Liver (tissue), 9 donors: ENCODE measurements around the gene IRGQ. TPM values are rescaled to one million over a fixed set of nuclear protein-coding genes. Genes with fewer than 3 reads are reported as not detected.

ENCODE experiments used
- DNase-seq: peaks from one replicate; pipeline ENCODE4 v3.0.0-alpha.2; 2017; ENCODE audit warnings: low spot score
- H3K27ac ChIP-seq, 2 donors: one replicate each; pipeline ENCODE4 v1.7.0; 2013; ENCODE audit warnings: inconsistent platforms in 2 of 2, low read length in 2 of 2, control low read depth in 1 of 2, low read depth in 1 of 2, mild to moderate bottlenecking in 1 of 2
- H3K27me3 ChIP-seq, 4 donors: one replicate each; pipeline versions ENCODE4 v1.6.1 to v1.7.0; 2013; ENCODE audit warnings: low read length in 3 of 4, inconsistent platforms in 1 of 4, mild to moderate bottlenecking in 1 of 4, moderate library complexity in 1 of 4; ENCODE audit not compliant: control insufficient read depth in 4 of 4, insufficient read depth in 4 of 4
- H3K36me3 ChIP-seq, 4 donors: one replicate each; pipeline versions ENCODE4 v1.6.1 to v1.7.0; 2013; ENCODE audit warnings: low read length in 3 of 4, mild to moderate bottlenecking in 3 of 4, low read depth in 1 of 4, moderate library complexity in 1 of 4; ENCODE audit not compliant: control insufficient read depth in 4 of 4, insufficient read depth in 3 of 4
- H3K4me1 ChIP-seq, 4 donors: one replicate each; pipeline versions ENCODE4 v1.6.1 to v1.7.0; 2013; ENCODE audit warnings: low read length in 3 of 4, mild to moderate bottlenecking in 3 of 4, moderate library complexity in 1 of 4; ENCODE audit not compliant: control insufficient read depth in 4 of 4, insufficient read depth in 4 of 4
- H3K4me3 ChIP-seq, 3 donors: one replicate each; pipeline versions ENCODE4 v1.6.1 to v1.7.0; 2013; ENCODE audit warnings: low read length in 3 of 3, control low read depth in 1 of 3, low read depth in 1 of 3, mild to moderate bottlenecking in 1 of 3
- H3K9ac ChIP-seq, 2 donors: one replicate each; pipeline ENCODE4 v1.7.0; 2013; ENCODE audit warnings: low read length in 2 of 2, mild to moderate bottlenecking in 2 of 2, moderate library complexity in 2 of 2, control low read depth in 1 of 2, low read depth in 1 of 2
- H3K9me3 ChIP-seq, 4 donors: one replicate each; pipeline versions ENCODE4 v1.6.1 to v1.7.0; 2013; ENCODE audit warnings: low read length in 3 of 4; ENCODE audit not compliant: control insufficient read depth in 4 of 4
- EGR1 ChIP-seq, 2 donors: IDR thresholded peaks; 2 replicates each; pipeline ENCODE4 v1.6.1; 2016 to 2018; ENCODE audit warnings: antibody characterized with exemption in 2 of 2, low read depth in 2 of 2
- HNF4G ChIP-seq: IDR thresholded peaks from 2 replicates; pipeline ENCODE4 v1.6.1; 2016; ENCODE audit warnings: antibody characterized with exemption
- JUND ChIP-seq, 2 donors: IDR thresholded peaks; 2 replicates each; pipeline ENCODE4 v1.6.1; 2016; ENCODE audit warnings: antibody characterized with exemption in 2 of 2
- RAD21 ChIP-seq, 2 donors: IDR thresholded peaks; 2 replicates each; pipeline ENCODE4 v1.6.1; 2016; ENCODE audit warnings: antibody characterized with exemption in 2 of 2, mild to moderate bottlenecking in 2 of 2
- RXRA ChIP-seq, 2 donors: IDR thresholded peaks; 2 replicates each; pipeline ENCODE4 v1.6.1; 2017 to 2018; ENCODE audit warnings: antibody characterized with exemption in 2 of 2, mild to moderate bottlenecking in 1 of 2
- TAF1 ChIP-seq: conservative IDR thresholded peaks from 2 replicates; pipeline ENCODE4 v1.6.1; 2016; ENCODE audit warnings: antibody characterized with exemption, mild to moderate bottlenecking
- WGBS: extraction: QIAGEN DNeasy Blood & Tissue Kit; methylation state at CpG from one replicate; pipeline ENCODE4 v1.1.7; 2013; 5-methylcytosine and 5-hydroxymethylcytosine counted together
- polyA plus RNA-seq, 2 donors: library from polyadenylated mRNA; stranded (reverse) in 1 of 2; unstranded in 1 of 2; fragments of 200-250 nt in 1 of 2; fragments of >200 nt in 1 of 2; fragmentation: Nextera tagmentation in 1 of 2; extraction: Ambion mirVana in 1 of 2; gene quantifications; one replicate each; pipeline versions ENCODE4 v1.2.1 to v1.2.3, GENCODE V29; 2013 to 2015
- total RNA-seq, 2 donors: library from RNA; depleted of rRNA; stranded (reverse); fragments of >200 nt; gene quantifications; one replicate each; pipeline ENCODE4 v1.2.3, GENCODE V29; 2014
- TF ChIP-seq, protein P1 (sequence below): IDR thresholded peaks from 2 replicates; pipeline ENCODE4 v1.6.1; 2016; ENCODE audit warnings: antibody characterized with exemption, mild to moderate bottlenecking
- TF ChIP-seq, protein P2 (sequence below): IDR thresholded peaks from 2 replicates; pipeline ENCODE4 v1.6.1; 2016; ENCODE audit warnings: antibody characterized with exemption
- TF ChIP-seq, protein P3 (sequence below): fragments of 150-350 bp; IDR thresholded peaks from 2 replicates; pipeline ENCODE4 v1.5.1; 2017; ENCODE audit warnings: improper control_type of control experiment, low read depth, low read length; ENCODE audit not compliant: missing input control
- TF ChIP-seq, protein P4 (sequence below): IDR thresholded peaks from 2 replicates; pipeline ENCODE4 v1.6.1; 2016; ENCODE audit warnings: antibody characterized with exemption
- donor health status: healthy.
- donor health status: healthy.
- donor health status: healthy.
- donor health status: healthy.
- donor health status: healthy.

Gene IRGQ
- total and polyA plus RNA-seq, 4 donors = 2.8 to 15.5 (median 5.2) TPM

DNA sequence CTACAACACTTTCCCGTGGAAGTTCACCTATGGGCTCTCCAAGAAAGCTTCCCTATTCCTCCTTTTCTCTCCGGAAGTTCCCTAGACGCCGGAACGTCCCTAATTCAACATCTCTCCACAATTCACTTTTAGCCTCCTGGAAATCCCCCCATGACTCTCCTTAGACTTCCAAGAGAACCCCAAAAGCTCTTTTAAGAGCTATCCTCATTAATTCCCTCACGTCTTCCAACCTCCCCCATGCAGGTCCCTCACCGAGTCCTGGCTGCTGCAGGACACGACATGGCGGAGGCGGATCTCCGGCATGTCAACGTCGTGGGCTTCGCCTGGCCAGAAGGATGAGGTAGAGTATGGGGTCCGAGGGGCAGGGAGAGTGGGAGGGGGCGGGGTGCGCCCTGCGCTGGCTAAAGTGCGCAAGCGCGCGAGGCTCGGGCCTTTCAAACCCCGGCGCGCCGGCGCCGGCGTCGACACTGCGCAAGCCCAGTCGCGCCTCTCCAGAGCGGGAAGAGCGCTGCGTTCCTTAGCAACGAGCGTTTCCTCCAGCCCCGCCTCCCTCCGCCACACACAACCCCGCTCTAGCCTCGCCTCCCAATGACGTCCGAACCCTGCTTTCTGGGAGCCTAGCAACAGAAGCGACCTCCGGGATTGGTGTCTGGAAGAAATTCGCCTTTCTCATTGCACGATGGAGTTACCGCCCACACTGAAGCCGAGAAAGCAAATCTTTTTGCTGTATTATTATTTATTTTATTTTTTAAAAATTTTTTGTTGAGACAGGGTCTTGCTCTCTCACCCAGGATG, 20.6 kb downstream of the IRGQ start, which contains the start of the genes PINLYP and XRCC1 (continued):
- TF ChIP-seq, protein P1, sequence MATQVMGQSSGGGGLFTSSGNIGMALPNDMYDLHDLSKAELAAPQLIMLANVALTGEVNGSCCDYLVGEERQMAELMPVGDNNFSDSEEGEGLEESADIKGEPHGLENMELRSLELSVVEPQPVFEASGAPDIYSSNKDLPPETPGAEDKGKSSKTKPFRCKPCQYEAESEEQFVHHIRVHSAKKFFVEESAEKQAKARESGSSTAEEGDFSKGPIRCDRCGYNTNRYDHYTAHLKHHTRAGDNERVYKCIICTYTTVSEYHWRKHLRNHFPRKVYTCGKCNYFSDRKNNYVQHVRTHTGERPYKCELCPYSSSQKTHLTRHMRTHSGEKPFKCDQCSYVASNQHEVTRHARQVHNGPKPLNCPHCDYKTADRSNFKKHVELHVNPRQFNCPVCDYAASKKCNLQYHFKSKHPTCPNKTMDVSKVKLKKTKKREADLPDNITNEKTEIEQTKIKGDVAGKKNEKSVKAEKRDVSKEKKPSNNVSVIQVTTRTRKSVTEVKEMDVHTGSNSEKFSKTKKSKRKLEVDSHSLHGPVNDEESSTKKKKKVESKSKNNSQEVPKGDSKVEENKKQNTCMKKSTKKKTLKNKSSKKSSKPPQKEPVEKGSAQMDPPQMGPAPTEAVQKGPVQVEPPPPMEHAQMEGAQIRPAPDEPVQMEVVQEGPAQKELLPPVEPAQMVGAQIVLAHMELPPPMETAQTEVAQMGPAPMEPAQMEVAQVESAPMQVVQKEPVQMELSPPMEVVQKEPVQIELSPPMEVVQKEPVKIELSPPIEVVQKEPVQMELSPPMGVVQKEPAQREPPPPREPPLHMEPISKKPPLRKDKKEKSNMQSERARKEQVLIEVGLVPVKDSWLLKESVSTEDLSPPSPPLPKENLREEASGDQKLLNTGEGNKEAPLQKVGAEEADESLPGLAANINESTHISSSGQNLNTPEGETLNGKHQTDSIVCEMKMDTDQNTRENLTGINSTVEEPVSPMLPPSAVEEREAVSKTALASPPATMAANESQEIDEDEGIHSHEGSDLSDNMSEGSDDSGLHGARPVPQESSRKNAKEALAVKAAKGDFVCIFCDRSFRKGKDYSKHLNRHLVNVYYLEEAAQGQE = no peak
- TF ChIP-seq JUND (IDR thresholded peaks at IDR 0.05) (no peak), RAD21 (IDR thresholded peaks at IDR 0.05) (no peak), TAF1 (no peak)

DNA sequence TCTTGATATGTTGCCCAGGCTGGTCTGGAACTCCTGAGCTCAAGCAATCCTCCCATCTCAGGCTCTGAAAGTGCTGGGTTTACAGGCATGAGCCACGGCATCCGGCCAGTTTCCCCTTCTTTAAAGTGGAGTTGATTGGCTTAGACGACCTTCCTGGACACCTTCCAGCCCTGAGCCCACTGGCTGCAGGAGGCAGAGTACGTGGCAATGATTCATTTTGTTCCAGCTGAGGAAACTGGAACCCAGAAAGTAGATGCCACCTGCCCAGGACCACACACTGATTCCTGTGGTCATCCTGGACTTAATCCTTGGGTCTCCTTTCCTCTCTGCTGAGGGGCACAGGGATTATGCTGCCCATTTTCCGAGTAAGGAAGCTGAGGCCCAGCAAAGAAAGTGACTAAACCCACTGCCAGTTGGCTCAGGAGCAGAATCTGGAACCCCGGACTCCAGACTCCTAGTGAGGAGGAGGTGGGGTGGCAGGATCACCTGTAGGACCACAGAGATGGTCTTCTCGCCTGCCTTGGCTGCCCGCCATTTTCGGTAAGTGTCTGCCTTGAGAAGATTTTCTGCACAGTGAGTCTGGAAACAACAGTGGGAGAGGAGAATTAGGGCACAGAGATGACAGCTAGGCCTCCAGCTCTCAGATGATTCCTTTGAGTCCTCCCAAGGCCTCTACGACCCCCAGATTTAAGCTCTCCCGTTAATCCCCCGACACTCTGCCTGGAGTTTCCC, 21.3 kb downstream of the IRGQ start:
- peaks cover 2 to 16% (median 13%) of the 10 kb centered on the region in 4 donors for H3K4me1 ChIP-seq
- DNase-seq = no peak
- TF ChIP-seq, protein P1 = no peak
- no peak for TF ChIP-seq HNF4G
- no peak for TF ChIP-seq TAF1

DNA sequence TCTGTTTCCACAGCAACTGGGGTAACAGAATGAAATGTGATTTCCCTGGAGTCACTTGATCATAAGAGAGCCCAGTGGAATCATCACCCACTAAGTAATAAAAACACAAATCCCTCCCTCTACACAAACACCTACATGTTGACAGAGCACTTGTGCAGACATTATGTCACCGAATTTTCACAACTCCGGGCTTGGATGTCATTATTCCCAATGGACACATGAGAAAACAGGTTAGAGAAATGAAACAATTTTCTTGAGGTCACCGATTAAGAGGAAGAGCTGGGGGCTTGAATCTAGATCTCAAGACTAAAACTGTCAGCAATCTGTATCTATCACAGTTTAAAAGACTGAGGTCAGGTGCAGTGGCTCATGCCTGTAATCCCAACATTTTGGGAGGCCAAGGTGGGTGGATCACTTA, 23.8 kb downstream of the IRGQ start:
- no peak overlapping the region for H3K4me3 ChIP-seq
- no peak overlapping the region for H3K9ac ChIP-seq
- no peaks in the 10 kb centered on the region for H3K36me3 ChIP-seq
- H3K27me3 ChIP-seq = no peaks in the 10 kb centered on the region
- DNase-seq = no peak
- WGBS = 72% methylated on average over 3 of the region's 3 CpGs
- no peak overlapping the region for H3K27ac ChIP-seq
- H3K9me3 ChIP-seq = no peaks in the 10 kb centered on the region
- H3K4me1 ChIP-seq = peaks cover 2 to 16% (median 13%) of the 10 kb centered on the region in 4 donors
- TF ChIP-seq RXRA (IDR thresholded peaks at IDR 0.05) = no peak
- TF ChIP-seq, protein P2, sequence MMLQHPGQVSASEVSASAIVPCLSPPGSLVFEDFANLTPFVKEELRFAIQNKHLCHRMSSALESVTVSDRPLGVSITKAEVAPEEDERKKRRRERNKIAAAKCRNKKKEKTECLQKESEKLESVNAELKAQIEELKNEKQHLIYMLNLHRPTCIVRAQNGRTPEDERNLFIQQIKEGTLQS = no peak
- TF ChIP-seq EGR1 (IDR thresholded peaks at IDR 0.05; ENCODE audit: low read depth in 2 of 2) = no peak
- TF ChIP-seq, protein P3, sequence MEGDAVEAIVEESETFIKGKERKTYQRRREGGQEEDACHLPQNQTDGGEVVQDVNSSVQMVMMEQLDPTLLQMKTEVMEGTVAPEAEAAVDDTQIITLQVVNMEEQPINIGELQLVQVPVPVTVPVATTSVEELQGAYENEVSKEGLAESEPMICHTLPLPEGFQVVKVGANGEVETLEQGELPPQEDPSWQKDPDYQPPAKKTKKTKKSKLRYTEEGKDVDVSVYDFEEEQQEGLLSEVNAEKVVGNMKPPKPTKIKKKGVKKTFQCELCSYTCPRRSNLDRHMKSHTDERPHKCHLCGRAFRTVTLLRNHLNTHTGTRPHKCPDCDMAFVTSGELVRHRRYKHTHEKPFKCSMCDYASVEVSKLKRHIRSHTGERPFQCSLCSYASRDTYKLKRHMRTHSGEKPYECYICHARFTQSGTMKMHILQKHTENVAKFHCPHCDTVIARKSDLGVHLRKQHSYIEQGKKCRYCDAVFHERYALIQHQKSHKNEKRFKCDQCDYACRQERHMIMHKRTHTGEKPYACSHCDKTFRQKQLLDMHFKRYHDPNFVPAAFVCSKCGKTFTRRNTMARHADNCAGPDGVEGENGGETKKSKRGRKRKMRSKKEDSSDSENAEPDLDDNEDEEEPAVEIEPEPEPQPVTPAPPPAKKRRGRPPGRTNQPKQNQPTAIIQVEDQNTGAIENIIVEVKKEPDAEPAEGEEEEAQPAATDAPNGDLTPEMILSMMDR = no peak
- TF ChIP-seq, protein P1 = no peak
- TF ChIP-seq, protein P4, sequence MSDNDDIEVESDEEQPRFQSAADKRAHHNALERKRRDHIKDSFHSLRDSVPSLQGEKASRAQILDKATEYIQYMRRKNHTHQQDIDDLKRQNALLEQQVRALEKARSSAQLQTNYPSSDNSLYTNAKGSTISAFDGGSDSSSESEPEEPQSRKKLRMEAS = no peak
- no peak for TF ChIP-seq HNF4G

More for the DNA sequence above, 21.3 kb downstream of the IRGQ start:
- Histone ChIP-seq H3K9me3 (no peaks in the 10 kb centered on the region), H3K27ac (peak overlapping the region; percentile 57 to 75), H3K4me3 (peak overlapping the region; percentile 58 to 92 (median 75)), H3K27me3 (no peaks in the 10 kb centered on the region), H3K36me3 (no peaks in the 10 kb centered on the region), H3K9ac (peak overlapping the region; percentile 92 to 96)
- WGBS = 37% methylated on average over 12 of the region's 12 CpGs
